Tibial artery (tissue), 4 donors: ENCODE measurements around the gene RNASEH2A.
"Not testable (repeated sequence)": the region's sequence is repeated elsewhere in the genome, so short reads cannot be mapped to it uniquely, and the experiment has no call there.

Source experiments
- DNase-seq, 2 donors: peaks; one replicate each; pipeline ENCODE4 v3.0.0-alpha.2; 2019
- H3K27ac ChIP-seq, 2 donors: fragments of 200-600 bp; sonication (generic) in 1 of 2; 1 replicate in 1 of 2; 2 replicates in 1 of 2; pipeline ENCODE4 v1.5.1; 2018 to 2019; ENCODE audit warnings: mild to moderate bottlenecking in 1 of 2
- H3K27me3 ChIP-seq, 2 donors: fragments of 200-600 bp; sonication (generic) in 1 of 2; one replicate each; pipeline versions ENCODE4 v1.5.1 to v1.6.0; 2016 to 2019
- H3K36me3 ChIP-seq, 3 donors: fragments of 200-600 bp; sonication (generic) in 2 of 3; one replicate each; pipeline ENCODE4 v1.5.1; 2016 to 2019; ENCODE audit warnings: mild to moderate bottlenecking in 2 of 3
- H3K4me1 ChIP-seq, 4 donors: fragments of 200-600 bp; sonication (generic) in 2 of 4; 1 replicate in 3 of 4; 2 replicates in 1 of 4; pipeline ENCODE4 v1.5.1; 2016 to 2019
- H3K4me3 ChIP-seq, 2 donors: fragments of 200-600 bp; sonication (generic) in 1 of 2; 1 replicate in 1 of 2; 2 replicates in 1 of 2; pipeline ENCODE4 v1.5.1; 2018 to 2019; ENCODE audit warnings: mild to moderate bottlenecking in 2 of 2
- H3K9me3 ChIP-seq, 3 donors: fragments of 200-600 bp; sonication (generic) in 1 of 3; one replicate each; pipeline ENCODE4 v1.5.1; 2016 to 2019
- intact Hi-C: fragments of 100-400 bp; cut with DNase I; formaldehyde crosslinking; loops from one replicate; pipeline ENCODE4 v1.15.0; 2023; ENCODE audit warnings: low total_unique reads
- TF ChIP-seq, protein P1 (sequence below), 2 experiments: fragments of 200-600 bp in 1 of 2; fragments of 450-650 bp in 1 of 2; IDR thresholded peaks; one replicate each; pipeline ENCODE4 v1.5.1; 2017 to 2019; ENCODE audit warnings: antibody characterized with exemption in 2 of 2, mild to moderate bottlenecking in 1 of 2, moderate library complexity in 1 of 2

RNASEH2A gene

DNA sequence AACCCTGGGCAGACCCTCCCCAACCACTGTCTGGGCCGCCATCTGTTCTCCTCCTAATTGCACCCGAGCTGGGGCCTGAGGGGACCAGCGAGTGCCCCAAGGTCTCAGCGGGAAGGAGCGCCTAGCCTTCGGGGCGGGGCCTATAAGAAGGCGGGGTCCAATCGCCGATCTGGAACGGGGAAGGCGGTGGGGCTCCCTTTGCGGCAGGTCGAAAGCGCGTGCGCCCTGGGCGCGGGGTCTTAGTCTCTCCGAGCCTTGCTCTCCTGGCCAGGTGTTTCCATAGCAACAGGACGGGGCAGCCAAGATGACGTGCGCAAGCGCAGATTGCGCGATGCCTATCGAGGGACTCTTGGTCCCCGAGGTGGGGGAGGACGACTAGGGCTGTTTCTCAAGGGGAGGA lies 34.7 kb downstream of the RNASEH2A start:
- Histone ChIP-seq H3K9me3 (no peaks in the 10 kb centered on the region), H3K27ac (no peak overlapping the region), H3K36me3 (no peaks in the 10 kb centered on the region), H3K4me1 (peaks cover 0 to 23% (median 20%) of the 10 kb centered on the region in 4 donors), H3K27me3 (peaks cover 10 to 91% of the 10 kb centered on the region in 2 donors), H3K4me3 (no peak overlapping the region)
- DNase-seq: no peak
- intact Hi-C loops: no loop called here
- TF ChIP-seq, protein P1, sequence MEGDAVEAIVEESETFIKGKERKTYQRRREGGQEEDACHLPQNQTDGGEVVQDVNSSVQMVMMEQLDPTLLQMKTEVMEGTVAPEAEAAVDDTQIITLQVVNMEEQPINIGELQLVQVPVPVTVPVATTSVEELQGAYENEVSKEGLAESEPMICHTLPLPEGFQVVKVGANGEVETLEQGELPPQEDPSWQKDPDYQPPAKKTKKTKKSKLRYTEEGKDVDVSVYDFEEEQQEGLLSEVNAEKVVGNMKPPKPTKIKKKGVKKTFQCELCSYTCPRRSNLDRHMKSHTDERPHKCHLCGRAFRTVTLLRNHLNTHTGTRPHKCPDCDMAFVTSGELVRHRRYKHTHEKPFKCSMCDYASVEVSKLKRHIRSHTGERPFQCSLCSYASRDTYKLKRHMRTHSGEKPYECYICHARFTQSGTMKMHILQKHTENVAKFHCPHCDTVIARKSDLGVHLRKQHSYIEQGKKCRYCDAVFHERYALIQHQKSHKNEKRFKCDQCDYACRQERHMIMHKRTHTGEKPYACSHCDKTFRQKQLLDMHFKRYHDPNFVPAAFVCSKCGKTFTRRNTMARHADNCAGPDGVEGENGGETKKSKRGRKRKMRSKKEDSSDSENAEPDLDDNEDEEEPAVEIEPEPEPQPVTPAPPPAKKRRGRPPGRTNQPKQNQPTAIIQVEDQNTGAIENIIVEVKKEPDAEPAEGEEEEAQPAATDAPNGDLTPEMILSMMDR (IDR thresholded peaks at IDR 0.05): no peak

DNA sequence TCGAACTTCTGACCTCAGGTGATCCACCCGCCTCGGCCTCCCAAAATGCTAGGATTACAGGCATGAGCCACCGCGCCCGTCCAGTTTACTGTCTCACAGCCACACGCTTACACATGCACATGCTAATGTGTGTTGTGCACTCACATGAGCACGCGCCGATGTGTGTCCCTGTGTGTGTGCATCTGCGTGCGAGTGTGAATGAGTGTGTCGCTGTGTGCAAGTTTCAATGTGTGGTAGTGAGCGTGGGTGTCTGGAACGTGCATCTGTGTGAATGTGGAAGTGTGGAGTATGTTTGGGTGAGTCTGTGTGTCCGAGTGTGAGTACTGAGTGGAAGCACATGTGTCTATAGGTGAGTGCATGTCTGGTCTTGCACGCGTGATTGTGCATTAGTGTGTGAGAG lies 36.1 kb downstream of the RNASEH2A start:
- Histone ChIP-seq H3K36me3 (no peaks in the 10 kb centered on the region), H3K4me1 (peaks cover 0 to 28% (median 23%) of the 10 kb centered on the region in 4 donors), H3K9me3 (no peaks in the 10 kb centered on the region), H3K27ac (no peak overlapping the region), H3K27me3 (peaks cover 10 to 89% of the 10 kb centered on the region in 2 donors), H3K4me3 (no peak overlapping the region)
- DNase-seq: no peak
- intact Hi-C loops: no loop called here
- TF ChIP-seq, protein P1 (IDR thresholded peaks at IDR 0.05): no peak

DNA sequence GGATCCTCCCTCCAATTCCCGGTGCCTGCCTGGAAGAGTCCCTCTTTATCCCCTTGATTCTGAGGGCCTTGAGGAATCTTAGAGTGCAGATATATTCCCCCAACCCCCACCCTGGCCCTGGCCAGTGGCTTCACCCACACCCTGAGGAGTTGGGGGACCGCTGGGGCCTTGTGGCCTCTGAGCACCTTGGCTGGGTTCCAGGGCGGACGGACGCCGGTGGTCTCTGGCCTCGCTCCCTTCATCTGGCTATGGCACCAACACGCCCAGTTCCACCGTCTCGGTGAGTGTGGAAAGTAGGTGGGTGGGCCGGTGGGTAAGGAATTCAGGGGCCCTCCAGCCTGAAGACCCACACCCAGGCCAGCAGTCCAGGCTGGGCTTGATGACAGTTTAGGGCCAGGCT lies 36.9 kb downstream of the RNASEH2A start:
- DNase-seq: no peak
- Histone ChIP-seq H3K9me3 (no peaks in the 10 kb centered on the region), H3K27me3 (peaks cover 10 to 87% of the 10 kb centered on the region in 2 donors), H3K36me3 (no peaks in the 10 kb centered on the region), H3K27ac (no peak overlapping the region), H3K4me1 (peaks cover 0 to 30% (median 21%) of the 10 kb centered on the region in 4 donors), H3K4me3 (no peak overlapping the region)
- intact Hi-C loops: no loop called here
- TF ChIP-seq, protein P1 (IDR thresholded peaks at IDR 0.05): no peak

DNA sequence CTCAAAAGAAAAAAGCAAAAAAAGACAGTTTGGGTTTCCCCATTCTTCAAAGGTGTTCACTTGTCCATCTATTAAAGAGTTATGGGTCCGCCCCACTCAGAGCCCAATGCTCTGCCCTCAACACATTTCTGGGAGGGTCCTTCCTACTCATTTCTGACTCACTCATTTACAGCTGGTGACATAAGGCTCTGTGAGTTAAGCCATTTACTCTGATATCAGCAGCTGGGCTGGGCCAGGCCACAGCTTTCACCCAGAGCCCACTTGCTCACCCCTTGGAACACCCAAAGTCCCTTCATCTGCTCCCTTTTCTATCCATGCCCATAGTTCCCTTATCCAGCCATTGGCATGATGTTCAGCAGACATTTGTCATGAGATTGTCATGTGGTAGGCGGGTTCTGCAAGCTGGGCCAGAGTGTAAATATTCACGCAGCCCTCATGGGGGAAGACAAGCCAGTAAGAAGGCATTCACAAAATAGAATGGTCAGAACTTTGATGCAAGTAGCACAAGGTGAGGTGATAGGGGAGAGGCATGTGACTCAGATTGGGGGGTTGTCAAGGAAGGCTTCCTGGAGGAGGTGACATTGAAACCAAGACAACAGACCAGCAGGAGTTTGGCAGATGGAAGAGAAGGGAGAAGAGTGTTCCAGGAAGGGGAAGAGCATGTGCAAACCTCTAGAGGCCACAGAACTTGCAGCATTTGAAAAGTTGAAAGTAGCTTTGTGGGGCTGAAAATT lies 37.8 kb downstream of the RNASEH2A start:
- no peak for DNase-seq
- H3K9me3 ChIP-seq: no peaks in the 10 kb centered on the region
- H3K27ac ChIP-seq: no peak overlapping the region
- no peaks in the 10 kb centered on the region for H3K36me3 ChIP-seq
- peaks cover 0 to 23% (median 14%) of the 10 kb centered on the region in 4 donors for H3K4me1 ChIP-seq
- TF ChIP-seq, protein P1 (IDR thresholded peaks at IDR 0.05): no peak
- intact Hi-C loops: no loop called here
- no peak overlapping the region for H3K4me3 ChIP-seq
- peaks cover 8 to 79% of the 10 kb centered on the region in 2 donors for H3K27me3 ChIP-seq

DNA sequence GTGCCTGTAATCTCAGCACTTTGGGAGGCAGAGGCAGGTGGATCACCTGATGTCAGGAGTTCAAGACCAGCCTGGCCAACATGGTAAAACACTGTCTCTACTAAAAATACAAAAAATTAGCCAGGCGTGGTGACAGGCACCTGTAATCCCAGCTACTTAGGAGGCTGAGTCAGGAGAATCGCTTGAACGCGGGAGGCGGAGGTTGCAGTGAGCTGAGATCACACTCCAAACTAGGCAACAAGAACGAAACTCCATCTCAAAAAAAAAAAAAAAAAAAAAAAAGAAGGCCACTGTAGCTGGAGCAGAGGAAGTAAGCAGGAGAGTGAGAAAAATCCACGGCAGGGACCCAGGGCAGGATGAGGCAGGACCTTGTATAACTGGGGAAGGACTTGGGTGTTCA lies 40.2 kb downstream of the RNASEH2A start:
- Histone ChIP-seq H3K27me3 (peaks cover 0 to 57% of the 10 kb centered on the region in 2 donors), H3K4me1 (peaks cover 0 to 11% (median 6%) of the 10 kb centered on the region in 4 donors)
- not testable (repeated sequence) for H3K4me3 ChIP-seq, H3K36me3 ChIP-seq, H3K27ac ChIP-seq, DNase-seq, H3K9me3 ChIP-seq
- intact Hi-C loops: loop anchor here (5.0 kb wide), 1 partner anchor 79 kb away; no protein-coding TSS in a partner anchor
